RWPE2 (cell line): Measurements from ENCODE around the gene PLCXD3.
A peak's percentile ranks its signal among the peaks of the same experiment; 100 is the strongest.

ENCODE experiments used
- ATAC-seq: fragments of 200-7000 bp; cut with Tn5 transposase; 3 replicates; pipeline ENCODE4 v1.9.1; 2021; ENCODE audit warnings: low read depth
- DNase-seq: peaks from one replicate; pipeline ENCODE4 v3.0.0-alpha.2; 2020; ENCODE audit warnings: low spot score
- H3K27ac ChIP-seq: fragments of 450-650 bp; 2 replicates; pipeline ENCODE4 v1.5.1; 2017; ENCODE audit warnings: mild to moderate bottlenecking; ENCODE audit not compliant: poor library complexity, severe bottlenecking
- H3K27me3 ChIP-seq: fragments of 250-450 bp; sonication (Bioruptor Pico); 2 replicates; pipeline ENCODE4 v1.5.1; 2021; ENCODE audit warnings: mild to moderate bottlenecking, moderate library complexity; ENCODE audit not compliant: insufficient read depth, poor library complexity, severe bottlenecking
- H3K36me3 ChIP-seq: fragments of 250-450 bp; sonication (Bioruptor Pico); 2 replicates; pipeline ENCODE4 v1.5.1; 2020; ENCODE audit warnings: low read depth, mild to moderate bottlenecking, moderate library complexity
- H3K4me1 ChIP-seq: fragments of 250-450 bp; sonication (Bioruptor Pico); 2 replicates; pipeline ENCODE4 v1.5.1; 2021; ENCODE audit warnings: mild to moderate bottlenecking, moderate library complexity; ENCODE audit not compliant: insufficient read depth, poor library complexity, severe bottlenecking
- H3K4me3 ChIP-seq: fragments of 250-450 bp; sonication (Bioruptor Pico); 2 replicates; pipeline ENCODE4 v1.5.1; 2021; ENCODE audit warnings: mild to moderate bottlenecking, moderate library complexity; ENCODE audit not compliant: severe bottlenecking
- H3K9me3 ChIP-seq: fragments of 250-450 bp; sonication (Bioruptor Pico); 2 replicates; pipeline ENCODE4 v1.5.1; 2021; ENCODE audit warnings: mild to moderate bottlenecking, moderate library complexity; ENCODE audit not compliant: severe bottlenecking
- CTCF ChIP-seq: fragments of 450-650 bp; IDR thresholded peaks from one replicate; pipeline ENCODE4 v1.5.1; 2017; ENCODE audit warnings: mild to moderate bottlenecking, moderate library complexity; ENCODE audit not compliant: poor library complexity, severe bottlenecking

PLCXD3 gene

GRCh38 chr5:41413074-41413473 lies 97.3 kb downstream of the PLCXD3 start:
- peaks cover 48% of the 10 kb centered on the region for H3K4me1 ChIP-seq
- ATAC-seq, result no peak
- DNase-seq, result no peak
- TF ChIP-seq CTCF, result no peak
- H3K36me3 ChIP-seq, result no peaks in the 10 kb centered on the region
- no peaks in the 10 kb centered on the region for H3K9me3 ChIP-seq
- H3K4me3 ChIP-seq, result no peak overlapping the region
- H3K27ac ChIP-seq, result peak overlapping the region; percentile 73
- no peaks in the 10 kb centered on the region for H3K27me3 ChIP-seq

- Histone ChIP-seq H3K27ac (no peak overlapping the region), H3K9me3 (no peaks in the 10 kb centered on the region), H3K36me3 (no peaks in the 10 kb centered on the region), H3K4me3 (no peak overlapping the region), H3K27me3 (no peaks in the 10 kb centered on the region), H3K4me1 (peaks cover 48% of the 10 kb centered on the region)
- DNase-seq, result no peak
- ATAC-seq, result no peak
- TF ChIP-seq CTCF, result no peak
Measured at GRCh38 chr5:41412496-41412895, 97.9 kb downstream of the PLCXD3 start.

GRCh38 chr5:41410737-41411136 lies 99.7 kb downstream of the PLCXD3 start:
- Histone ChIP-seq H3K4me3 (no peak overlapping the region), H3K27ac (no peak overlapping the region), H3K27me3 (no peaks in the 10 kb centered on the region), H3K9me3 (no peaks in the 10 kb centered on the region), H3K4me1 (peaks cover 45% of the 10 kb centered on the region), H3K36me3 (no peaks in the 10 kb centered on the region)
- TF ChIP-seq CTCF, result no peak
- ATAC-seq (no peak), DNase-seq (no peak)

GRCh38 chr5:41410307-41410706 lies 100.1 kb downstream of the PLCXD3 start:
- DNase-seq (no peak), ATAC-seq (no peak)
- Histone ChIP-seq H3K4me3 (no peak overlapping the region), H3K27ac (no peak overlapping the region), H3K27me3 (no peaks in the 10 kb centered on the region), H3K4me1 (peaks cover 41% of the 10 kb centered on the region), H3K36me3 (no peaks in the 10 kb centered on the region), H3K9me3 (no peaks in the 10 kb centered on the region)
- TF ChIP-seq CTCF, result no peak

GRCh38 chr5:41408676-41409443 lies 101.5 kb downstream of the PLCXD3 start:
- TF ChIP-seq CTCF, result no peak
- Histone ChIP-seq H3K27ac (peak overlapping the region; percentile 40), H3K36me3 (no peaks in the 10 kb centered on the region), H3K4me3 (no peak overlapping the region), H3K9me3 (no peaks in the 10 kb centered on the region), H3K4me1 (peaks cover 26% of the 10 kb centered on the region), H3K27me3 (no peaks in the 10 kb centered on the region)
- ATAC-seq, result peak; percentile 91
- no peak for DNase-seq
